NCI-H1092 treated with DMSO at 0.1 percent for 48 hours (cell line): ENCODE results near the gene TWIST2.
A peak's percentile ranks its signal among the peaks of the same experiment; 100 is the strongest.

ENCODE experiments used
- DNase-seq: peaks from one replicate; lab custom pipeline; 2025; lab: John Stamatoyannopoulos, UW

The TWIST2 gene

DNA sequence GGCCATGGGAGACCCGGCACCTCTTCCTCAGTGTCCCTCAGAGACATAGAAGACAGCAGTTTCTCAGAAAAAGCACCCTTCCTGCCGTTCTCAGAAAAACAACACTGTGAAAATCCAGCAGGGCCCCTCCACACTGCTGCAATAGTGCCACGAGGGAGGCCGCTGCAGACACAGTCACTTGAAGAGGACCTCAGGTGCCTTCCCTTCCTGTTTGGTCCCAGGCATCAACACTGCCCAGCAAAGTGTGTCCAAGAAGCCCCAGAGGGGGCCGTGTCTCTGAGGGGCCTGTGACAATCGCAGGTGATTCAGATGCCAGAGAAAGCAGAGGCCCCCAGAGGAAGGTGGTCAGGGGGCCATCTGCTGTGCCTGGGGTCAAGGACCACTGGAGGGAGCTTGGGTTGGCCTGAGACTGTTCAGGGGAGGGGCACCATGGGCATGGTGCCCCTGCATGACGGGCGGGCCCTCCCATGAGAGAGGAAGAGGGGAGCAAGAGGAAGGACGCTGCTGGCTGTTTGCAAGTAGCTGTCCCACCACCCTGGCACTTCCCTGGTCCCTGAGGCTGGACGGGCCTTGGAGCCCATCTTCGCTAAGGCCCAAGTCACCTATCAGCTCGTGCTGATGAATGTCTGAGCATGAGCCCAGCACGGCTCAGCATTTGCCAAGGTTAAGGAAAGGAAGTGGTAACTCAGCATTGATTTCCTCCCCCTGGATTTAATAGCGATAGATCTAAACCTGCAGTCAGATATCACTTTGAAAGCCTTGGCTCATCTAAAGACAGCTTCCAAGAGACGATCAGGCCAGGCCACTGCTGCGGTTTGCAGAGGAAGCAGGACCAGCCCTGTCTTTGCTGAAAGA is 9.1 kb downstream of the TWIST2 start:
- no peak for DNase-seq

DNA sequence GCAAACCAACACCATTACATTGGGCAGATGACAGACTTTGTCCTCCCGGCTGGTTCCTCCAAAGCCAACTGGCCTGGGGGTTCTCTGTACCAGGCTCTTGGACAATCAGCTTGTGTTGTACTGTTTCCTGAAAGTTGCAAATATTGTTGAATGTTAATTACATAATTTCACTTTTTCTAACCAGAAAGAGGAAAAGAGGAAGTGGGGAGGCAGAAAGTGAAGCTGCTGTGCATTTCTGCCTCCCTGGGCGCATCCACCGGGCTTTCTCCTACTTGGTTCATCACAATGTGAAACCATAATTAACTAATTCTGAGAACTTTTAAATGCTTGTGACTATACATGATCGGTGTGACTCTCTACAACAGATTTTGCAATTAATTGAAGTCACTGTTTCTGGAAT is 10.1 kb downstream of the TWIST2 start:
- DNase-seq: no peak

DNA sequence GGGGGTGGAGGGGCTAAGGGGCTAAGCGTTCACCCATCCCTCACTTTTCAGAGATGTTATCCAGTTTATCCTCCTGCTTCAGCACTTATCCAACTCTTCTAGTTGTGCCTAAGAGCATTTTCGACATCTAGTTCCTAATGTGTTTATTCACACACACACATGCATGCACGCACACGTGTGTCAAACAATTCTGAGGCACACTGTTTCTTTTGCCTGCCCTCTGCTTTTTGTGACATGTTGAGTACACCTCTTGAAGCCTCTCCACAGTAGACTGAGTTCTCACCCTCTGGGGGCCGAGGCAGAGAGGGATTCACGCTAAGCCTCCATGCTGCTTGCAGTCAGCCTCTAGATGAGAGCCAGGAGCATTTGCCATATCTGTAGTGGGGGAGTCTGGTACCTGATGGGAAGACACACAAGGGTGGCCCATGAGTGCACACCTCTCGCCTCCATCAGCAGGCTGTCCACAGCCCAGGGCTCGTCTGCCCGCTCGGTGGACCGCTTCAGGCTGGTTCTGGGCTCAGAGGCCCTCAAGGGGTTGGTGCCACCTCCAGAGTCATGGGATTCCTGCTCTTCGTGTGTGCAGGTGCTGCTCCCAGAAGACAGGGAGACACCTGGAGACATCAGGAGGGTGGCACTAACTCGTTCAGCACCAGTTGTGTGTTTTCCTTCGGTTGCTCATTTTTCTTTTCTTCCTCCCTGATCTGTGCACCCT is 11.9 kb downstream of the TWIST2 start:
- DNase-seq: no peak

DNA sequence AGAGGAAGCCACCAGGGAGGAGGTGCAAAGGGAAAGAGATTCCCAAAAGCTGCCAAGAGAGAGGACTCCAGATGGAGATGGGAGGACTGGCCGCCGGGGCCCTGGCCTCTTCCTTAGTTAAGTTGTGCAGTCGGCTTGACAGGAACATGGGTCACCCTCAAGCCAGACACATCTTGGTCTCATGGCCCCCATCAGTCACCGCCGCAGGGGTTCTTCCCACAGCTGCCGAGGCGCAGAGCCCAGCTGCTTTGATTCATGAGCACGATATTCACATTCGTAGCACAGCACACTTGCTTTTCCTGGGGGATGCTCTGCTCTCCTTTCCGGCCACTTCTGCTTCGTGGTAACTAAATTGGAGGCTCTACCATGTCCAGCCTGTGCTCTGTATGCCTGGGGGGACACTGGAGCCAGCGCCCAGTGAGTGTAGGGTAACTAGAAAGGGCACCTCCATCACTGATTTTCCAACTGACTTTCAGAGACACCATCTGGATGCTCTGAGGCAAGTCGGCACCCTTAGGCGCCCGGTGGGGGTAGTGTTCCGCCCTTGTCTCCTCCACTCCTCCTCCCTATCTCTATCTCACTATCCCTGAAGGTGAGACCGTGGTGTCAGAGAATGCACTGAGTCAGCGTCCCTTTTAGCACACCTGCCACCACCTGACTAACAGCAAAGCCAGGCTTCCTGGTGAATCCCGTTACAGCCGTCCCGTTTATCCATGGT is 13.3 kb downstream of the TWIST2 start:
- no peak for DNase-seq

DNA sequence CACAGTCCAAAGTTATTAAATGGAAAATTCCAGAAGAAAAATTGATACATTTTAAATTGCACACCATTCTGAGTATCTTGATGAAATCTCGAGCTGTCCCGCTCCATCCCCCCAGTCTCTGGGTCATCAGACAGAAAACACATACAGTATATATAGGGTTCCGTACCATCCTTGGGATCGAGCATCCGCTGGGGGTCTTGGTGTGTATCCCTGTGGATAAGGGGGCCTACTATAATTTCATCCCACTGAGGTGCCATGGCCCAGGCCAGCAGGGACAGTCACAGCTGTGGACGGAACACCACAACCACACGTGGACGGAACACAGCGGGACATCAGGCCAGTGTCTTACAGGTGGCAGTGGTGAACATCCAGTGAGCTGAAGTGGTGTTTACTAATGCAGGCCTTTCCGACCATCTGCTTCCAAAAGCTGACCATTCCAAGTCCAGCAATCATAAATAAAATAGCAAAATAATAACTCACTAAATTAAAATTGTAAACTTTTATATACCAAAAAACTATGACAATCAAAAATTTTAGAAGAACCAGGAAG is 14.0 kb downstream of the TWIST2 start:
- no peak for DNase-seq

DNA sequence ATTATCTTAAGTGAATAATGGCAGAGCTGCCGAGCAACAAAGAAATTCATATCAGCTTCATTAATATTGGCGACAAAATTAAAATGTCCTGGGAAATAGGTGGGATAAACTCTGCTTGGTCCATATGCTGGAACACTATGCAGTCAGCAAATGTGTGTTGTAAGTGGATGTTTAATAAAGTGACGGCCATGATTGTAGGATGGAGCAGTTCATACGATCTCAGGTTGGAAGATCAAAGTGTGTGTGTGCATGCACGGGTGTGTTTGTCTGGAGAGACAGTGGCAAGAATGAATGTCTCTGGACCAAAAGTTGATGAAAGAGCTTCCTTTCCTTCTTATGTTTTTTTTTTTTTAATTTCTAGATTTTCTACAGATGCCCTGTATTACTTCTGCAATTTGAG is 14.8 kb downstream of the TWIST2 start:
- no peak for DNase-seq

DNA sequence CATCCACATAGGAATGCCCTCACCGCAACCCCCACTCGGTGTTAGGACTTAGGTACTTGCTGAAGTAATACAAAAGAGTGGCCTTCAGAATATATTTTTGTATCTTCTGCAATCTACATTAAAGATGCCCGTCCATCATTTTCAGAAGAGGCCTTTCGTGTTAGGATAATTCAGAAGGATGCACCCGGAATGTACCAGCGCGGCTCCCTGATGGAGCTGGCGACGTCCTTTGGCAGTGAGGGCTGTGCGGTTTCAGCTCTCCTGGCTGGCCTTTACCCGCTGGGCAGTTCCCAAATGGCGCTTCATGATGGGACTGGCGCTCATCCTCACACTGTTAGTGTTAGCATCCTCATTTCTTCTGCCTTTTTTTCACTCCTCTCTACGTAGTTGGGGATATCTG is 15.3 kb downstream of the TWIST2 start:
- no peak for DNase-seq

DNA sequence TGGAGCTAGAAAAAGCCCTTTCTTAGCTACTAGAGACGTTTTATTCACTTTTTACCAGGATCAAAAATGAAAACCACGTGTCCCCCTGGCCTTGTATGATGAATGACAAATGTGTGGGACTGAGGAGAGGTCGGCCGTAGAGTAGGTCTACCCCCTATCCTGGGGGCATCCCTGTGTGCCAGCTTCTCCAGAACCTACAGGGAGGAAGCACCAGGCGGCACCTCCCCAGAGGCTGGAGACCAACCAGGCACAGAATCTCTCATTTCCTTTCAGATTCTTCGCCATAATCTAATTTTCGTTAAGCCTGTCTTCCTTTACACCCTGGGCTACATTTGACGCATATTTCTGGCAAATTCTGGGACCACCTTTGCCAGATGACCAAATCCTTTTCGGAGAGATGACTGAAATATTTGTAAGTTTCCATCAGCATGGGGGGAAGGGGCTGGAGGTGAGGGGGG is 15.9 kb downstream of the TWIST2 start:
- DNase-seq: no peak

DNA sequence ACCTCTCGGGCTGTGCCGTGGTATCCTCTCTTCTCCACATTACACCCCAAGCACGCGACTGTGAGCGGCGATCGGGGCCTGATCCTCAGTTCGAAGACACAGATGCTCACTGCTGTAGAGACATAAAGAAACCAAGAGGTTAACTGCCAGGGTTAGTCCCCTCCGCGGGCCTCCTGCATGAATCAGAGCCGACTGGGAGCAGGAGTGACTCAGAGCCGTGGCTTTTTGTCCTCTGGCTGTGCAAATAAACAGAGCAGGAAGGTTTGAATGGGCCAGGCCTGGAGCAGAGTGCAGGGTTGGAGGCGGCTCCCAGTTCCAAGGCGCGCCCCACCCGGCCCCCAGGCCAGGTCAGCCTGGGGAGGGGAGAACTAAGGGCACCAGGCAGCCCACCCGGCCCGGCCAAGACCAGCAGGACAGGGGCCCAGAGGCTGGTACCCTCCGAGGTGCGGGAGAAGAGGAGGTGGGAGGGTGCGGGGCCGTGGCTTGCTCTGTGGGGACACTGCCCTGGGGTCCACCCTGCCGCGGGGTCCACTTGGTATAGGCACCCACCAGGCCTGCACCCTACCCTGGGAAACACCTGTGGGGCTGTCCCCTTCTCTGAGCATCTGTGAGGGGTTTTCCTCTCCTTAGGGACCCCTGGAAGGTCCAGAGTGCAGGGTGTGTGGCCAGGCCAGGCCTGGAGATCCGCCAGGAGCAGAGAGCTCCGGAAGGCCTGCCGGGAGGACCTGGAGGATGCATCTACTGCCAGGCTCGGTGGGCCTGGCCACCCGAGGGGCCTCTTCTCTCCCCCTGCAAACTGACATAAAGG is 16.5 kb downstream of the TWIST2 start:
- peak; percentile 16 for DNase-seq

DNA sequence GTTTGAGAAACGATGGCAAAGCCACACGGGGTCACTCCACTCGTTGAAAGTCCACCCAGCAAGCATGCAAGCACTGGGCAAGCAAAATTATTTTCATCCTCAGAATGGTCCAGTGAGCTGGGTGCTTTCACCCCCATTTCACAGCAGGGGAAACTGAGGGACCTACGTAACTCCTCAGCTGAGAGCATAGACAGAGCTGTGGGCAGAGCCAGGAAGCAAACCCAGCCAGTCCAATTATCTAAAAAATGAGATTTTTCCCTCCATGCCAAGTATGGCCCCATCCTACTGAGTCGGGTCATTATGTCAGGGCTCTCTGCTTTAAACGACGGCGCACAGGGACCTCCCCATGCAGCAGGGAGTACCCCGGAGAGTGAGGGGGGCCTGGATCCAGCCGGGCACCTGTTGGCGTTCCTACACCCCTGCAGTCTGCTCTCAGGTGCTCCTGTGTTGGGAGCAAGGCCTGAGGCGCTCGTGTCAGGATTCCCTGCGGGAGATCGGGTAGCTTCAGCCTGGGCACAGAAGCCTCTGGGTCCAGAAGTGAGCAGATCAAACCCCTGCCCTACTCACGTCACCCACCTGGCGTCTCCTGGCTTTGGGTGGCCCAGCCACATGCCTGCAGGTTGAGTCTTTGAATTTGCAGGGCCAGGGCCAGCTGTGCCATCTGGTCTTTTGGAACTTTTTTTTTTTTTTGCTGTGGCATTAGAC is 17.3 kb downstream of the TWIST2 start:
- no peak for DNase-seq

DNA sequence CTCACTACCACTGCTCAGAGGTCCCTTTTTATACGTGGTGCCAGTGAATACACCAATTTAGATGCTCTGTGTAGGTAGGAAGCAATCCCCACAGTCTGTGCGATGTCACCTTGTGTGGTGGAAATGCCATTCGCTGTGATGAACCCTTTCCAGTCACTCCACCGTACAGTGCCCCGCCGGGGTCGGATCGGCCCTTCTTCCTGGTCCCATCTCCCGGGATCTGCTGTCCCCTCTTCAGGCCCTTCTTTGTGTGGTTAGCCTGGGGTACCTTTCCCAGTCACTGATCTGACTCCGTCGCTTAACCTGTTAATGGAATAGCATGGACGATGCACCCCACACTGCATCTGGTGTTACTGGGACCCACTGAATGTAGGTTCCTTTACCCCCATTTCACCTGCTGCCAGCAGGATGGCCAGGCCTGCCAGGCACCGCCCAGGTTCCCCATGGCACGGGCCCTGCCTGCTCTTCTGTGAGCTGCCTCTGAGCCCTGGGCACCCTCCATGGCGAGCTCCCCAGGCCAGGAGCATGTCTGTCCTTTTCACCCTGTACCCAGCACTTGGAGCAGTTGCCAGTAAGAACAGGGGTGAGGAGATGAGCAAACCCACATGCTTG is 18.0 kb downstream of the TWIST2 start:
- no peak for DNase-seq

DNA sequence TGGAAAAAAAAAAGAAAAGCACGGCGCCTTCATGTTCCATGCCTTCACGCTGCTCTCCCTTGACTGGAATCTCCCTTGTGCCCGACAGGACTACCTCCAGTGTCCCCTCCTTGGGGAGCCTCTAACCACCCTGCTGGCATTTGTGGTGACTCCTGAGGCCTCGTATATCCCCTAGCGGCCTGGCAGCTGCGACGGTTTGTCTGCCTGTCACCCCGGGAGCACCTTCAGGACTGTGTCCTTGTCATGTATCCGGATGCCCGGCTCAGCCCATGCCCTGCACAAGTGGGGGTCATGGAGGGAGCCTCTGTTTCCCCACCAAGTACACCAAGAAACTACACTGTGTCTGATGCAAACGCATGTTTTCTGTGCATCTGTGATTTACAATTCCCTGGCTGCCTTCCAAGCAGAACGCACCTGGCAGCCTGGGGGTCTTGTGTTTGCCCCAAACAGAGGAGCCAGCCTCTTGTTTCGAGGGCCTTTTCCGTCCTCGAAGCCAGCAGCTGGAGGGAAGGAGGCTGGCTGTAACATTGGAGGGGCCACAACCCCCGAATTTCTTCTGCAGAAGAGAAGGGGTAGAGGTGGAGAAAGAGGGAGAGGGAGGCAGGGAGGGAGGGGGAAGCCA is 18.9 kb downstream of the TWIST2 start:
- peak; percentile 20 for DNase-seq

DNA sequence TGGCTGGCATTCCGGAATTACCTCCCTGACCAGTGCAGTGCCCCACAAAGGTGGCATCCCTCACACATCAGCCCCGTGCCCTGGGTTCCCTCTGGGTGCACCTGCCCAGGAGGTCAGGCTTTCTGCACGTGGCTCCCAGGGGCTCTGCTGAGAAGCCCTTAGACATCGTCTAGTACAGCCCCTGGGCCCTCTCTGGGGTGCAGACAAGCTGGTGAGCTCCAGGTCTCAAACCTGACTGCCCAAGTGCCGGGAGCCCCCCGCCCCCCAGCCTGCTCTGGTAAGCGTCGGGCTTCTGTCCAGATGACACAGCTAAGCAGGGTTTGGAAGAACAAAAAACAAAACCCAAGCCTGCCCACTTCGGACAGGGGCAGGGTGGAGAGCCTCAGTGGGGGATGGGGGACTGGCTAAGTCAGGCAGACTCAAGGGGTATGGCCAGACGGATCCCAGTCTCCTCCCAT is 20.2 kb downstream of the TWIST2 start:
- DNase-seq: no peak

DNA sequence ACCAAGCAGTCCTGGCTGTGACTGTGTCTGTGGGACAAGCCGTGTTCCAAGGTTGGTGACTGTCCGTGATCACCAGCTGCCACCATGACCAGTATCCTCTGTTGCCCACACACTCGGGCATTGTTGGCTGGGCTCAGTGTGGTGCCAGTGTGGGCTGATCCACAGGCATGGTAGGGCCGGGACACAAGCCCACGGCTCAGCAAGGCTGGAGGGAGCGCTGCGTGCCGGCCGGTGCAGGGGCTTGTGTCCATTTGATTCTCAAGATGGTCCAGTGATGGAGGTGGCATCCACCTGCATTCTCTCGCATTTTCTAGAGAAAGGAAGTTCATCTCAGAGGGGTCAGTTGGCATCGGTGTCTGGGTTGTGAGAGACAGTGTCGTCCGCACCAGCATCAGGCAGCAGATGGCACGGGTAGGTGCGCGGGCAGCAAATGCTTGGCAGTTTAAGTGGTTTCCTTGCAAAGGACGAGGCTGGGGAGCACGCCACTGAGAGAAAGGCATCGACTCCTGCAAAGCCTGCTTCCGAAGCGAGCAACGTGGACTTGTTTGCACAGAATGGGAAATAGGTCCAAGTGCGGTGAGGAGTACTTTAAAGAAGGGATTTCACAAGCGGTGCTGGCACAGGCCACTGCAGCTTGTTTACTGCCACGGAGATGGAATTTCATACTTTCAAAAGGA is 20.9 kb downstream of the TWIST2 start:
- no peak for DNase-seq

DNA sequence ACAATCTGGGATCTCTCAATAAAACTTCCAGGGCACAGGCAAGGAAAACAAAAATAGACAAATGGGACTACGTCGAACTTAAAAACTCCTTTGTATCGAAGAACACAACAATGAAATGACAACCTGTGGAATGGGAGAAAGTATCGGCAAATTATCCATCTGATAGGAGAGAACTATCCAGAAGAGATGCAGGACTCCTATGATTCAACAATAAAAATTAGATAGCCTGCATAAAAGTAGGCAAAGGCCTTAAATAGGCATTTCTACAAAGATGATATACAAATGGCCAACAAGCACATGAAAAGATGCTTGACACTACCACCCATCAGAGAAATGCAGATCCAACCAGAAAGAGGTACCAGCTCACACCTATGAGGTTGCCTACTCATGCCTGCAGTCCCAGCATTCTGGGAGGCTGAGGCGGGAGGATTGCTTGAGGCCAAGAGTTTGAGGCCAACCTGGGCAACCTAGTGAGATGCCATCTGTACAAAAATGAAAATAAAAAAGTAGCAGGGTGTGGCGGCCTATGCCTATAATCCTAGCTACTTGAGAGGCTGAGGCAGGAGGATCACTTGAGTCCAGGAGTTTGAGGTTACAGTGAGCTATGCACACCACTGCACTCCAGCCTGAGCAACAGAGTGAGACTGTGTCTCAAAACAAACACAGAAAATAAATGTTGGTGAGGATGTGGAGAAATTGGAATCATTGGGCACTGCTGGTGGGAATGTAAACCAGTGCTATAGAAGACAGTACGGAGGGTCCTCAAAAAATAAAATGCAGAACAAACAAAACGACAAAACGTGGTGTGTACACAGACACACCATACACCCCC is 21.6 kb downstream of the TWIST2 start:
- DNase-seq: no peak

DNA sequence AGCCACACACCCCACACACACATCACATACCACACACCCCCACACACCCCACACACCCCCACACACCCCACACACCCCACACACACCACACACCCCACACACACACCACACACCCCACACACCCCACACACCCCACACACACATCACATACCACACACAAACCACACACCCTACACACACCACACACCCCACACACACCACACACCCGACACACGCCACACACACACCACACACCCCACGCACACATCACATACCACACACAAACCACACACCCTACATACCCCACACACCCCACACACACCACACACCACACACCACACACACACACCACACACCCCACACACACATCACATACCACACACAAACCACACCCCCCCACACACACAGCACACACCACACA is 22.4 kb downstream of the TWIST2 start:
- DNase-seq: no peak

DNA sequence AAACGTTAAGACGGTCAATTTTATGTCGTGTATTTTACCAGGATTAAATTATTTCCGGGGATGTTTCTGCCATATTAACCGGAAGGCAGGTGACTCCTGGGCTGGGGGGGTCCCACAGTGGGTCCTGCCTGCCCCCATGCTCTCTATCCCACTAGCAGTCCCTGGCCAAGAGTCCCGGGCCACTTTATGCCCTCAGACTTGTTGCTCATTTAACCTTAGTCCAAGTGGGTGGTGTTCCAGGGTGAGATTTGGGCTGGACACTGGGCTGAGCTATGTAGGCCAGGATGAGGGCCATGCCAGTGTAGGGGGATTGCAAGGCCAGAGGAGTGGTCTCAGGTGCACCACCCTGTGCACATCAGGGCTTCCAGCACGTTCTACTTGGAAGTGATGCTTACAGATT is 24.1 kb downstream of the TWIST2 start:
- no peak for DNase-seq

DNA sequence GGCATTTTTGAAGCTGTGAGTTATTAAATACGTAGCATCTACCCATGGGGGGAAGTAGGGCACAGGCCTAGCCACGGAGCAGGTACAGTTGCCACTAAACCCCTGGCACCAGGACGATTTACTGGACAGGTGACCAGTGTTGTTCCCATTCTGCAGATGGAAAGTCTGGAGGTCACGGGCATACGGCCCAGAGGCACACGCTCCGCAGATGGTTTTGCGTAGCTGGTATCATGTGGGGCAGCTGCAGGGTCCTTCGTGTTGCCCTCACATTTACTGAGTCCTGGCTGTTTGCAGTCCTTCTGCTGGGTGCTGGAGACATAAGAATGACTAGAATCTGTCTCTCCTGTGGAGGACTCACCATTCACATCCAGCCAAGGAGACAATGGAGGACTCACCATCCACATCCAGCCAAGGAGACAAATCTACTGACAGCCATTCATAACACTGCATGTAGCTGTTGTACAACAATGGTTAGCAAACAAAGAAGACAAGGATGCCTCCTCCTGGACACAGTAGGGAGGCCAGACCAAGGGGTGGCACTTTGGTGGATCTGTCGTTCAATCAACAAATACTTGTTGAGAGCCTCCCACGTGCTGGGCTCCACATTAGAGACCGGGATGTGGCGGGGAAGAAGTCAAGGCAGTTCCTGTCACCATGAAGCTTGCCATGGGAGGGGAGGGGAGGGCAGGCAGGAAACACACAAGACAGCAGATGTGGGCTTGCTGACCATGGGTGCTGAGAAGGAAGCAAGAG is 24.9 kb downstream of the TWIST2 start:
- no peak for DNase-seq
